NOMO-1 (cell line): ENCODE data around the gene DCLK2.

Experiments used
- DNase-seq, 2 experiments: peaks; one replicate each; lab custom pipeline; 2025; ENCODE audit not compliant: unreplicated experiment in 2 of 2; lab: John Stamatoyannopoulos, UW

Gene DCLK2

DNA sequence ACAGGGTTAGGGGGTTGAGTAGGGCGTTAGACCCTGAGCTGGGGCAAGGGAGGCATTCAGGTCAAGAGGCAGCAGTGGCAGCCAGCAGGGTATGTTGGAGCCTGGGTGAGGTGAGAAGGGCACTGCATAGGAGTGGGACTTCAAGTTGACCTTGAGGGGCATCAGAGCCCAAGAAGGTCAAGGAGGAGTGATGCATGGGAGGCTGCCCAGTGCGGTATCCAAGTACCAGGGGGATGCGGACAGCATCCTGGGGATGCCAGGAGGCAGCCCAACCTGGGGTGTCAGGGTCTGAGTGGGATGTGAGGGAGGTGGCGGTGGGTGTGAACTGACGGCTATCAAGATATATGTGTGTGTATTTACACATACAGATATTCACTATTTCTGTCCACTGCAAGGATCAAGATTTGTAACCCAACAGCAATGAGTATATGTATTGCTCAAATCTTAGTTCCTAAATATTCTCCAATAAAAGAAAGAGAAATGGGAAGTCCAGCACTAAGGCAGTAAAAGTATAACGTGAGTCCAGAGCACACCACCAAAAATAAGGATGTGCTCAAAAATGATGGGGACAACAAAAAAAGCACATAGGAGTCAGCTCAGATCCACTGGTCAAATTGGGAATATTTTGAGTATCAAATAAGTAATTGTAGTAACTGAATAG is 9.8 kb upstream of the DCLK2 start:
- DNase-seq: no peak

DNA sequence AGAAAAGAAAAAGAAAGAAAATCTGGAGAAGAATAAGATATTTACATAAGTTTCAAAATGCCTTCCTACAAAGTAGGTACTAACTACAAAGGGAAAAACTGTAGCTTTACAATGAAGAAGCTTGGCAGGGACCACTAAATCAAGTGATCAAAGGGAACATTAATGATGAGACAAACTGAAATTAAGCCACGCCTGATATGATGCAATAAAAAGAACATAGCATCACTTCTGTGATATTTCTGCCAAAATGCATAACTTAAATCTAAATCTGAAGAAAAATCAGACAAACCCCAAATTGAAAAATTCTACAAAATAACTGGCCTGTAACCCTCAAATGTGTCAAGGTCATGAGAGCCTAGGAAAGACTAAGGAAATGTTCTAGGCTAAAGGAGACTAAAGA is 8.9 kb upstream of the DCLK2 start:
- no peak for DNase-seq

DNA sequence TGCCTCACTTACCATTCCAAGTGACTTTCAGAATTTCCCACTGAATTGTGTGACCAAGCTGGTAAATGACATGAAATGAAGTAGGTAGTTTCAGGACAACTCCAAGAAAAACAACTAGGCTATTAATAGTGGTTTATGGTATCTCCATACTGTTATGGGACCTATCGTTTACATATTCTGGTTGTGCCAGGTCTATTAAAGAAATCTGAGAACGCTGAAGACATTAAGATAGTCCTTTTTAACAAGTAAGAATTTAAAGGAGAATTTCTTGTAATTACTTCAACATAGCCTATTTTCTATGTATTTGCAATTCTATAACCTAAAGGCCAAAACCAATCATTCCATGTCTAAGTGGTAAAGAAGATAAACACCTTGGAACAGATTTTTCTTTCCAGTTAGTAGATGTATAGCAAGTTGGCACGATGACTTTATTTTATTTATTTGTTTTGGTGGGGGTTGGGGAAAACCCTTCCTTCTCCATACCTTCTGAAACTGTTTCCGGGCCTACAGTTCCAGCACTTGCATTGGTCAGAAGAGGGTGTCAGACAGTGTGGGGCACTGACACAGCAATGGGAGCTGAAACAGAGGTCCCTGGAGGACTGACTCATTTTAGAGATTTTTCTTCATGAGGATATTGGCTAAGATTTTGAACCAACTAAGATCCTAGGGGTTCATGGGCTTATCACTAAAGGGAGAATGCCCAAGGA is 7.6 kb upstream of the DCLK2 start:
- no peak for DNase-seq

DNA sequence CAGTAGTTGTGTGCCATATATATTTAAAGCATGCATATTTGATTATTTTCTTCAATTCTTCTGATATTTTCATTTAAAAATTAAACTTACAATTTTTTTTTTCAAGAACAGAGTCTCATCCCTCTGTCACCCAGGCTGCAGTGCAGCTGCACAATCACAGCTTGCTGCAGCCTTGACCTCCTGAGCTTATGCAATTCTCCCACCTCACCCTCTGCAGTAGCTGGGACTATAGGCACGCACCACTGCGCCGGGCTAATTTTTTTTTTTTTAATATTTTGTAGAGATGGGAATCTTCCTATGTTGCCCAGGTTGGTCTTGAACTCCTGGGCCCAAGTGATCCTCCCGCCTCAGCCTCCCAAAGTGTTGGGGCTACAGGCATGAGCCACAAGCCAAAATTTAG is 5.8 kb upstream of the DCLK2 start:
- no peak for DNase-seq

DNA sequence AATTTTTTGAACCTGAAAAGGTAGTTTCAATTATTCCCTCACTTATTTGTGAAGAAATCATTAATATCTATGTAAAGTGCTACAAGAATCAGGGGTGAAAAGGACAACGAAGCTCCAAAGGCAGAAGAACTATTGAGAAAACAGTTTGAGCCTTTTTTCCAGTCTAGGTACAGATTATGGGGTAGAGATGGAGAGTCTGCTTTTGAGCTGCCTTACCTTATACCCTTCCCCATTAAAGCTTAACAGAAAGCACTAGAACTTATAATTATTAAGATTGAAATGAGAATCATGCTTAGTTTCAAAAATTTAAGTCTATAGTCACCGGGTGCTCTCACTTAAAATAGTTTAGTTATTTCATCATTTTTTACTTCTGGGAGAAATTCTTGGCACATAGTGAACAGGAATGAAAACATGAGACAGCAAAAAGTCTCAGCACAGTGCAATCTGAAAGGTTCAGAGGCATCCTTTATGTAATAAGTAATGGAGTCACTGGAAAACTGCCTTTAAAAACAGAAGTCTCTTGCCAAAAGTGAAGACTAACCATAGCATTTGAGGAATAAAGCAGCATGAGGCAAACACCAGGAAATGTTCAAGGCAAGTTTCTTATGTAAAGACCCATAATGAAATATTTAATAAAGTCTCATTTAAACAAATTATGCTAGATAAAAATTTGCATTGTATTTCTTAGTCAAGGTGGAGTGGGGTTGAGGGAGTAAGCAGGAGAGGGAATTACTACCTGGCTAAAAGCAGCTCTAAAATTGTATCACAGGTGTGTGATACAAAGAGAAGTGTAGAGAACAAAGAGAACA is 5.1 kb upstream of the DCLK2 start:
- no peak for DNase-seq

DNA sequence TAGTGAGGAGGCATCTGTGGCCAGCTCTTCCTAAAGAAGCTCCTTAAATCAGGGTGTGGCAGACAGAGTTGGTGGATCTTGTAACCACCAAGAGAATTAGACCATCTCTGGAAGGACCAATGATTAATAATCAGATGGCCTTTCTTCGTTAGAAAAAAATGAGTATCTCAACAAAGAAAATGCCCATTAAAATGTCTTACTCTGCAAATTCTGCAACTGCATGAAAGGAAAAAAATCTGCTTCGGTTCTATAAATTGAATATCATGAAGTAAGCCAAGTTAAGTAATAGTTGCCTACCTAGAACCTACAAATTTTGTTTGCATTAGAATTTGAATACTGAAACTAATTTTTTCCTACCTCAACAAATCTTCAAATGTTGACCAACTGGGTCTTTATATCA is 4.2 kb upstream of the DCLK2 start:
- no peak for DNase-seq

DNA sequence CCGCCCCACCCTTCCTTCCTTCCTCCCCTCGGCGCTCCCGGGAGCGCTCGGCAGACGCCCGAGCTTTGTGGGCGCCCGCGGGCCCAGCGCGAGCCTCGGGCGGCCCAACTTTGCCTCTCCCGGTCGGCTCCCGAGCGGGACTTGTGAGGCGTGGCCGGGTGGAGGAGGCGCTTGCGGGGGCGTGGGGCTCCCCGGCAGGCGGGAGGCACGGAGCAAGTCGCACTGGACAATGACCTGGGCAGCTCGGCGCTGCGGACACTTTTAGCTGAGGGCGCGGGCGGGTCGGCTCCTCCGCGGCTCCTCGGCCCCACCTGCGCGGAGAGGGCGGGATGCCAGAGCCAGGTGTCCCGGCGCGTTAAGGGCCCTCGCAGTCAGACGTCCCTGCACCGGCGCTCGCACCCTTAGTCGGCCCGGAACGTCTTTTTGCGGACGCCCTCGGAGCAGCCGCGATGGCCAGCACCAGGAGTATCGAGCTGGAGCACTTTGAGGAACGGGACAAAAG is 385 bp downstream of the DCLK2 start:
- DNase-seq: no peak

DNA sequence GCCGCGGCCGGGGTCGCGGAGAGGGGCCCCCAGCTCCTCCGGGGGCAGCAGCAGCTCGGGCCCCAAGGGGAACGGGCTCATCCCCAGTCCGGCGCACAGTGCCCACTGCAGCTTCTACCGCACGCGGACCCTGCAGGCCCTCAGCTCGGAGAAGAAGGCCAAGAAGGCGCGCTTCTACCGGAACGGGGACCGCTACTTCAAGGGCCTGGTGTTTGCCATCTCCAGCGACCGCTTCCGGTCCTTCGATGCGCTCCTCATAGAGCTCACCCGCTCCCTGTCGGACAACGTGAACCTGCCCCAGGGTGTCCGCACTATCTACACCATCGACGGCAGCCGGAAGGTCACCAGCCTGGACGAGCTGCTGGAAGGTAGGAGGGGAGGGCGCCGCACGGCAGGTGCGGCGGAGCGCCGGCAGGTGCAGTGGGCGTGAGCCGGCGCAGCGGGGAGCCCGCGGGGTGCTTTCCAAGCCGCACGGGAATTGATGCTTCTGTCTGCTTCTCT is 886 bp downstream of the DCLK2 start:
- peak in 1 of 2 experiments; percentile 8 for DNase-seq

DNA sequence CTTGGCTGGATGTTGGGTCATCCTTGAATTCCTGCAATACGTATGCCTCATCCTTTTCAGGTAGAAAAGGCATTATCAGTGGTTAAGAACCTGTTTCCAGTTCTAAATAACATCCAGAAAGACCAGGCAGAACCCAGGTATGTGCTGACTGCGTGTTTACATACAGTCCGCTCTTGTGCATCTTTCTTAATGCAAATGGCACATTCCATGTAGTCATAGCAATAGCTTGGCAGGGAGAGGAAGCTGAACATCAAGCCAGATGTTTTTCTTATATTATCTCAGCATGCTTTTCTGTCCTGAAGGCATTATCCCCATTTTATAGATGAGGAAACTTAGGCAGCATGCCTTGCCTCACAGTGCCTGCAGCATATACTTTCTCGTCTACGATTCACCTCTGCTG is 2.1 kb downstream of the DCLK2 start:
- DNase-seq: no peak

DNA sequence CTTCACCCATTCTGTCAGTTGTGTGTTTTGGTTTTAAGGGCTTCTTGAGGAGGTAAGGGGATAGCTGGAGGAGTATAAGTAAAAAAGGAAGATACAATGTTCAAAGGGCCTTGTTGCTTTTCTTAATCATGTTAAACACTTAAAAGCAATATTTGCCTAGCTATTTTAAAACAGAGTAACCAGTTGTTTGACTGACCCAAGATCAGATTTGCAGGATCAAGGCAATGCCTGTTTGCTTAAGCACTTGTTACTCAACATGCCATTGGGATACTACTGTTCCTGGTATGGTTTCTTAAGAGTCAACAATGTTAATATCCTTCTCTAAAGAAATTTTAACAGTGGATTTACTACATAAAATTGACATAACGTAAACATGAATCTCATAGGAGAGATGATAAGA is 2.6 kb downstream of the DCLK2 start:
- DNase-seq: no peak

DNA sequence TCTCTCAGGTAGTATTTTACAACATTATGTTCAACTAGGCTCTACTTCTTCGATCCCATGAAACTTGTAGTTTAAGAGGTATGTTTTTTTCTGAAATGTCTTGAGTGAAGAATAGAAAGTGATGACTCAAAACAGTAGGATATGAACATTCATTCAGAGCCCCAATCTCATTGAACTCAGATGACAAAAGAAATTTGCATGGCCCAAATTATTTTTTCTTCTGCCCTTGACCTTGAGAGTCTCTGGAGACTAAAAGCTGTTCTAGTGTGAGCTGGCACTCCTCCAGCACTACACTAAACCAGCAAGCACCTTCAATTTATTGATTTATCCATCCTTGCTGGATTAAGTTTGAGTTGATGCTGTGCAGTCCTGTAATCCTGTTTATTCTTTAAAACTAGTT is 4.0 kb downstream of the DCLK2 start:
- DNase-seq: no peak

DNA sequence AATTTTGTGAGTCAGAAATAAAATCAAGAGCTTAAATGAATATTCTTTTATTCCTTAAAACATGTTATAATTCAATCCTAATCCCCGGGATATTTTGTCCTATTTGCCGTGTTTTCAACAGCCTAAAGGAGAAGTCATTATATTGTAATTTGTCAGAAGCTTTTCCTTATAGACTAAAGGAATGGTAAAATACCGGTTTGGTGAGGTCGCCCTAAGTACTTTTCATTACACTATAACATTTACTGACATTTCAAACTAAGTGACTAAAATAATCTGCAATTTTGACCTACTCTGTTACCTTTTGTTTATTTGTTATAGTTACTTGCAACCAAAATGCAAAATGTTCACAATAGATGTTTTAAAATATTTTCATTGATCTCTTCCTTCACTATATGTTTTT is 8.8 kb downstream of the DCLK2 start:
- no peak for DNase-seq

DNA sequence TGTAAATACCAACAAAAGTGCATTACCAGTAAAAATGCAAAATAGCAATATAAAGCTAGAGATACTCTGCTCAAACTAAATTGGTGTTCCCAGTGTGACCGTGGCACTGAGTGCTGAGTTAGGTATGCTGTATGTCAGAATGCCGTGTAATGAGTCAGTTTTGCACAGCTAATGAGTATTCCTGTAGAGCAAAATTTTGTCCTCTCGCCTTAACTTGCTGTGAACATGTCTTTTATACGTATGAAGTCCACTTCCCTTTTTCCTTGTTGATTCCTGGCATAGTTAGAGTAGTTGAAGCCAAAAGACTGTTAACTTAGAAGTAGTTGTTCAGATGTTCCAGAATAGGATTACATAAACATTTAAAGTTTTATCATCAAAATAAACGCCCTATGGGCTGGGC is 11.5 kb downstream of the DCLK2 start:
- no peak for DNase-seq

DNA sequence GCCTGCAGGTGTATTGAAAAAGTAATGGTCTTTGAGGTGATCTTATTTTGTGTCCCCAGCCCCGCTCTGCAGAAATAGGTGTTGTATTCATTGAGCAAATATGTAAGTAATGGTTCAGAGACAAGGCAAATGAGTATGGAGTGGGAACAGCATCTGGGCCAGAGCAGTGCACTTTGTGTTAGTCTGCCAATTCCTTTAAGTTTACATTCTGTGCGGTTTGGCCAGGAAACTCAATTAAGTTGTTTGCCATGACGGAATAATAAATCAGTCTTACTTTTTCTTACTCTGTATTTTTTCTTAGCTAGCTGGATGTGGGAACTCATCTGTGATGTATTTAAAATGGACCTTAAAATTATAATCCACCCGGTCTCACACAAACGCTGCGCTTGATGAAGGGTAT is 12.6 kb downstream of the DCLK2 start:
- DNase-seq: no peak

DNA sequence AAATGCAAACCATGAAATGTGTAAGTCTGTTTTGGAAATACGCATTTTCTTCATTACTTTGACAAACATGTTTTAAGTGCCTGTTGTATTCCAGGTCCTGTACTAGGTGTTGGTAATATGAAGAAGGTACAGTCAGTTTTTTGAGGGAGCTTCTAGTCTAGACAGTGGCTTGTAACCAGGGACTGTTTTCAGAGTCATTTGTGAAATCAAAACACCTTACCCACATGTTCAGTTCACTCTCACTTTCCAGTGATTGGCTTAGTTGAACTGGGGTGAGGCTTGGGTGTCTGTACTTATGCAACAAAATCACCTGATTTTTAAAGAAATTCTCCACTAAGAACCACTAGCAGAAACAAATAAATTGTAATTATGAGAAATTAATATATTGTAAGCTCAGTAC is 16.4 kb downstream of the DCLK2 start:
- no peak for DNase-seq

DNA sequence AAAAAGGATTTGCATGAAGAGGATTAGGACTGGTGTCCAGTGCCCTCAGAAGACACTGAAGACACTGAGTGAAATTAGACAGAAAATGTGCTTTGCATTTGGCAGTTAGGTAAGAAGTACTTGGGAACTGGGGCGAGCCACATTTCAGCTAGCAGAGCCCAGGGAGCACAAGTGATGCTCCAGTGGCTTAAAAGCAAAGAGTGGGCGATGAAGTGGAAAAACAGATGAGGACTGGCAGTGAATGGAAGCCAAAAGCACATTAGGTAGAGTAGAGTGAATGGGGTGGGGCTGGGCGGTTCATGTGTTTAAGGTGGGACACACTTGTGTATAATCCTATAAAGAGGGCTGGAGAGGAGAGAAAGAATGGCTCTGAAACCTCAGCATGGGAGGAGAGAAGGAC is 18.4 kb downstream of the DCLK2 start:
- DNase-seq: no peak

DNA sequence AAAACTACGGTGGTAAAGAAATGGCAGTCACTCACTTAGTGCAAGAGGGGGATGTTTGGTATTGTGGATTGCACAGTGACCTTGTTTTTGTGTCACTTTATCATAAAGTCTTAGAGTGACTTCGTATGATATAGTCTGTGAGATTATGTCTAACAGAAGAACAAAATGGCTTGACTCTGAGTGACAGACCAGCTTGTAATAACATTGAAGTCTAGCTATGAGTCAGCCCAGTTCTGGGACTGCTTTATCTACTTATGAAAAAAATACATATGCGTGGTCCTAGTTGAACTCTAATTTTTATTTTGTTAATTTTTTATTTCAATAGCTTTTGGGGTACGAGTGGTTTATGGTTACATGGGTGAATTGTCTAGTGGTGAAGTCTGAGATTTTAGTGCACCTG is 20.0 kb downstream of the DCLK2 start:
- DNase-seq: no peak

DNA sequence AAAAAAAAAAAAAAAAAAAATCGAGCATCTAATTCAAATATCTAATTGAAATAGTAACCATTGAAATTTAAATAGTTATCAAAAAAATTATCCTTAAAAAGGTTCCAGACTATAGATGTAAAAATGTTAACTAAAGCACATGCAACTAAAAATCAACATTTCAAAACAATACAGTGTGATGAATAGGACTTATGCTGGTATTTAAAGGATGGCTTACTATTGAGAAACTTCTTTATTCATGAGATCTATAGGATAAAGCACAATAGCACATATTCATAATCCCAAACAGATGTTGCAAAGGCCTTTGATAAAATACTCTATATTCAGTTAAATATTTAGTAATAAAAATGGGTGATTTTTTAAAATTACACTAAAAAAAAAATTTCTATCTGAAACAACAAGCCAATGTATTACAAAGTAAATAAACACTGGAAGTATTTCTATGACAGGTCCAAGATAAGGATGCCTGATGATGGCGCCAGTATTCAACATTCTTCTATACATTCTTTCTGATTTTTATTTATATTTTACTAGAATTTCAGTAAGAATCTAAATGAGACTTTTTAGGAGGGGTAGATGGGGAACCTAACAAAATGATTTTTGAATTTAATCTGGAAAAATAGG is 26.3 kb downstream of the DCLK2 start:
- DNase-seq: no peak

DNA sequence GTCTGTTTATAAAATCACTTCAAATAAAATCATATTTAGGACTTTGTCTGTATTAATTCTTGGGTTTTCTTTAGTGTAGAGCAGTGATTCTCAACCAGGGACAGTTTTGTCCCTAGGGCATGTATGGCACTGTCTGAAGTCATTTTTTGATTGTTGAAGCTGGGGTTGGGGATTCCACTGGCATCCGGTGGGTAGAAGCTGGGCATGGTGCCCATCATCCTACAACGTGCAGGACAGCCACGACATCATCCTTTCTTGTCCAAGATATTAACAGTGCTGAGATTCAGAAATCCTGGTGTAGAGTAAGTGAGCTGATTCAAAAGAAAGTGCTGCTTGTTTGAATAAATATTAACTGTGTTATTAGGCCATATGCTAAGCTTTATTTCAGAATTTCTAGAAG is 28.6 kb downstream of the DCLK2 start:
- DNase-seq: no peak

DNA sequence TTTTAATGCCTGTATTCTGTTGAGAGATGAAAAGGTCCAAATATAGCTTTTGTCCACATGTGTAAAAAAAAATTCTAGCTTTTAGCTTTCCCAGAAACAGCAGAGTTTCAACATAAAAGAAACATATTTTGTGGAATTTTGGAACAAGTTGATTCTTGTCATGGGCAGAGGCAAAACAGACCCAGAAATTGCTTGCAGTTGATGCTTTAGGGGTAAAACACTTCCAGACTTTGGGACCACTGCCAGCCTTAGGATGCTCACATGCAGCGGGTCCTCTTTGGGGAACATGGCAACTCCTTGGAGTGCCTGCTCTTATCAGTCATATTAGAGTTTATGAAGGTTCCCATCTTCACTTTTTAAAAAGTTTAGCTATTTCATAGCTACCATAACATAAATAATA is 30.4 kb downstream of the DCLK2 start:
- DNase-seq: no peak

DNA sequence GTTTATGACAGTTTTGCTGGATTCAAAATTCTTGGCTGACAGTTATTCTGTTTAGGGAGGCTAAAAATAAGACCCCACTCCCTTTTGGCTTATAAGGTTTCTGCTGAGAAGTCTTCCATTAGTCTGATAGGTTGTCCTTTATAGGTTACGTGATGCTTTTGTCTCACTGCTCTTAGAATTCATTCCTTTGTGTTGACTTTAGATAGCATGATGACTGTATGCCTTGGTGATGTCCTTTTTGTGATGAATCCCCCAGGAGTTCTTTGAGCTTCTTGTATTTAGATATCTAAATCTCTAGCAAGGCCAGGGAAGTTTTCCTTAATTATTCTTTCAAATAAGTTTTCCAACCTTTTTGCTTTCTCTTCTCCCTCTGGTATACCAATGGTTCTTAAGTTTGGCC is 36.4 kb downstream of the DCLK2 start:
- DNase-seq: no peak
